Hepatocyte (in vitro differentiated cells): ENCODE measurements around the gene LMTK2. TPM values are rescaled to one million over a fixed set of nuclear protein-coding genes. Genes with fewer than 3 reads are reported as not detected.

Experiments
- DNase-seq: peaks from one replicate; pipeline ENCODE4 v3.0.0-alpha.2; 2016; ENCODE audit warnings: low spot score
- H2AFZ ChIP-seq: fragments of 200-600 bp; sonication (generic); 2 replicates; pipeline ENCODE4 v1.6.0; 2016; ENCODE audit warnings: antibody characterized with exemption, mild to moderate bottlenecking
- H3K27ac ChIP-seq: fragments of 200-600 bp; sonication (generic); 2 replicates; pipeline ENCODE4 v1.5.1; 2016; ENCODE audit warnings: mild to moderate bottlenecking
- H3K27me3 ChIP-seq: fragments of 200-600 bp; sonication (generic); 2 replicates; pipeline ENCODE4 v1.6.1; 2016
- H3K36me3 ChIP-seq: fragments of 200-600 bp; sonication (generic); replicated peaks from 2 replicates; pipeline ENCODE4 v1.5.1; 2016; ENCODE audit warnings: low read depth; ENCODE audit not compliant: insufficient read depth
- H3K4me1 ChIP-seq: fragments of 200-600 bp; sonication (generic); 2 replicates; pipeline ENCODE4 v1.5.1; 2016; ENCODE audit warnings: mild to moderate bottlenecking, moderate library complexity; ENCODE audit not compliant: insufficient read depth
- H3K4me2 ChIP-seq: fragments of 200-600 bp; sonication (generic); 2 replicates; pipeline ENCODE4 v1.6.0; 2016
- H3K4me3 ChIP-seq: fragments of 200-600 bp; sonication (generic); 2 replicates; pipeline ENCODE4 v1.5.1; 2016; ENCODE audit warnings: mild to moderate bottlenecking
- H3K79me2 ChIP-seq: fragments of 200-600 bp; sonication (generic); 2 replicates; pipeline ENCODE4 v1.6.0; 2017; ENCODE audit warnings: mild to moderate bottlenecking
- H3K9me2 ChIP-seq: fragments of 200-600 bp; sonication (generic); replicated peaks from 2 replicates; pipeline ENCODE4 v1.6.0; 2017; ENCODE audit warnings: mild to moderate bottlenecking; ENCODE audit not compliant: insufficient read depth
- H3K9me3 ChIP-seq: fragments of 200-600 bp; sonication (generic); 2 replicates; pipeline ENCODE4 v1.5.1; 2016; ENCODE audit warnings: low read depth, mild to moderate bottlenecking
- H4K20me1 ChIP-seq: fragments of 200-600 bp; sonication (generic); 2 replicates; pipeline ENCODE4 v1.6.0; 2016; ENCODE audit warnings: mild to moderate bottlenecking; ENCODE audit not compliant: insufficient read depth, poor library complexity, severe bottlenecking
- CTCF ChIP-seq: fragments of 200-600 bp; sonication (generic); IDR thresholded peaks from 2 replicates; pipeline ENCODE4 v1.5.1; 2016; ENCODE audit warnings: antibody characterized with exemption, mild to moderate bottlenecking; ENCODE audit not compliant: poor library complexity
- EZH2 ChIP-seq: fragments of 200-600 bp; sonication (generic); IDR thresholded peaks from 2 replicates; pipeline ENCODE4 v1.6.1; 2016; ENCODE audit warnings: antibody characterized with exemption, mild to moderate bottlenecking, borderline replicate concordance
- EZH2phosphoT487 ChIP-seq: fragments of 200-600 bp; sonication (generic); IDR thresholded peaks from one replicate; pipeline ENCODE4 v1.6.1; 2018; ENCODE audit warnings: antibody characterized with exemption, mild to moderate bottlenecking, low read depth, moderate library complexity; ENCODE audit not compliant: unreplicated experiment, severe bottlenecking
- WGBS: methylation state at CpG from one replicate; pipeline ENCODE4 v1.1.6; 2016; ENCODE audit warnings: low lambda C conversion rate; ENCODE audit errors: missing lambda C conversion rate; 5-methylcytosine and 5-hydroxymethylcytosine counted together
- polyA plus RNA-seq: library from polyadenylated mRNA; unstranded; fragments of >200 nt; fragmentation: Nextera tagmentation; extraction: Ambion mirVana; gene quantifications from 2 replicates; pipeline ENCODE4 v1.2.1, GENCODE V29; 2016
- total RNA-seq: library from RNA; depleted of rRNA; stranded (reverse); fragments of >200 nt; gene quantifications from 2 replicates; pipeline ENCODE4 v1.2.3, GENCODE V29; 2014

The LMTK2 gene
- 10.9 and 13.1 TPM in 2 replicates for total RNA-seq
- 3.1 and 5.0 TPM in 2 replicates for polyA plus RNA-seq

GRCh38 chr7:98106647-98107312, at the start of gene LMTK2:
Gene LMTK2 (plus strand): TSS chr7:98106862. CDS start chr7:98107178, 316 bp downstream.
- H3K79me2 ChIP-seq, result peaks cover 42% of the 10 kb centered on the region
- TF ChIP-seq CTCF (peak; percentile 98), EZH2phosphoT487 (no peak)
- no peaks in the 10 kb centered on the region for H3K9me2 ChIP-seq
- H3K27me3 ChIP-seq, result no peaks in the 10 kb centered on the region
- peak within 1 kb of the TSS; percentile 93 for H3K27ac ChIP-seq
- H3K4me1 ChIP-seq, result peaks cover 8% of the 10 kb centered on the region
- peak within 1 kb of the TSS; percentile 91 for H3K4me3 ChIP-seq
- DNase-seq, result peak; percentile 98
- H3K9me3 ChIP-seq, result no peaks in the 10 kb centered on the region
- peak within 1 kb of the TSS; percentile 76 for H2AFZ ChIP-seq
- H4K20me1 ChIP-seq, result peaks cover 14% of the 10 kb centered on the region
- H3K4me2 ChIP-seq, result peak within 1 kb of the TSS; percentile 82
- H3K36me3 ChIP-seq, result no peaks in the 10 kb centered on the region
- under 1% methylated on average over 67 of the region's 75 CpGs for WGBS

GRCh38 chr7:98057157-98057556, 49.5 kb upstream of the LMTK2 start:
- Histone ChIP-seq H4K20me1 (no peaks in the 10 kb centered on the region), H3K27ac (no peak overlapping the region), H2AFZ (no peak overlapping the region), H3K79me2 (no peaks in the 10 kb centered on the region), H3K4me2 (no peak overlapping the region), H3K4me1 (no peaks in the 10 kb centered on the region), H3K9me2 (no peaks in the 10 kb centered on the region), H3K4me3 (no peak overlapping the region), H3K9me3 (no peaks in the 10 kb centered on the region), H3K36me3 (no peaks in the 10 kb centered on the region), H3K27me3 (no peaks in the 10 kb centered on the region)
- no peak for TF ChIP-seq CTCF
- TF ChIP-seq EZH2, result no peak
- TF ChIP-seq EZH2phosphoT487, result no peak
- no peak for DNase-seq
- 92% methylated on average over 2 of the region's 2 CpGs for WGBS

- no peak for TF ChIP-seq EZH2
- TF ChIP-seq EZH2phosphoT487, result no peak
- TF ChIP-seq CTCF, result no peak
- WGBS, result 89% methylated on average over 10 of the region's 10 CpGs
- no peak for DNase-seq
These were observed 48.5 kb upstream of the LMTK2 start for GRCh38 chr7:98058186-98058585.

More at GRCh38 chr7:98058186-98058585, 48.5 kb upstream of the LMTK2 start:
- H3K9me2 ChIP-seq, result no peaks in the 10 kb centered on the region
- H3K4me2 ChIP-seq, result no peak overlapping the region
- no peak overlapping the region for H3K27ac ChIP-seq
- no peaks in the 10 kb centered on the region for H3K9me3 ChIP-seq
- H4K20me1 ChIP-seq, result no peaks in the 10 kb centered on the region
- H2AFZ ChIP-seq, result no peak overlapping the region
- H3K4me1 ChIP-seq, result no peaks in the 10 kb centered on the region
- H3K27me3 ChIP-seq, result no peaks in the 10 kb centered on the region
- no peak overlapping the region for H3K4me3 ChIP-seq
- H3K79me2 ChIP-seq, result no peaks in the 10 kb centered on the region
- no peaks in the 10 kb centered on the region for H3K36me3 ChIP-seq
